A549 (cell line): ENCODE results near the gene EIF3A. TPM values are rescaled to one million over a fixed set of nuclear protein-coding genes. Genes with fewer than 3 reads are reported as not detected.

ENCODE experiments used
- ATAC-seq, 2 experiments: fragments of 200-7000 bp in 1 of 2; fragments of >200 bp in 1 of 2; cut with Nextera tagmentation in 1 of 2; cut with Tn5 transposase in 1 of 2; 3 replicates each; pipeline versions ENCODE4 v1.8.0 to v1.9.1; 2018 to 2020; ENCODE audit warnings: mild to moderate bottlenecking in 1 of 2, moderate library complexity in 1 of 2
- CTCF ChIA-PET: fragments of 300-600 bp; sonication (Branson Sonifier 250); formaldehyde crosslinking; extraction: SDS; loops from one replicate; lab custom pipeline; 2021; ENCODE audit warnings: antibody characterized with exemption, inconsistent platforms; lab: Yijun Ruan, JAX
- POLR2A ChIA-PET: fragments of 350-600 bp; formaldehyde crosslinking; extraction: SDS; loops from one replicate; lab custom pipeline; 2021; ENCODE audit warnings: antibody characterized with exemption, inconsistent platforms; lab: Yijun Ruan, JAX
- DNase-seq, 2 experiments: peaks; one replicate each; pipeline versions ENCODE4 v3.0.0 to v3.0.0-alpha.2; 2011 to 2016; ENCODE audit warnings: low read depth in 1 of 2, low spot score in 1 of 2
- FAIRE-seq: peaks from 2 replicates; lab custom pipeline; 2011; peaks lifted over from hg19 to GRCh38; lab: Jason Lieb, UNC
- H3K27ac ChIP-seq, 2 experiments: fragments of >200 bp; sonication (Bioruptor Twin); formaldehyde crosslinking; 3 replicates each; pipeline ENCODE4 v1.5.1; 2016 to 2017
- H3K4me1 ChIP-seq: fragments of >200 bp; sonication (Bioruptor Twin); formaldehyde crosslinking; 3 replicates; pipeline ENCODE4 v1.6.1; 2016
- H3K4me2 ChIP-seq: fragments of >200 bp; sonication (Bioruptor Twin); formaldehyde crosslinking; 3 replicates; pipeline ENCODE4 v1.6.1; 2016
- H3K4me3 ChIP-seq: fragments of >200 bp; sonication (Bioruptor Twin); formaldehyde crosslinking; 3 replicates; pipeline ENCODE4 v1.5.1; 2016
- H3K9me3 ChIP-seq: fragments of >200 bp; sonication (Bioruptor Twin); formaldehyde crosslinking; 3 replicates; pipeline ENCODE4 v1.6.1; 2016
- BHLHE40 ChIP-seq: IDR thresholded peaks from 2 replicates; pipeline ENCODE4 v1.6.1; 2012; ENCODE audit warnings: low read depth, low read length, inconsistent platforms
- CBX8 ChIP-seq: fragments of 200-600 bp; sonication (generic); IDR thresholded peaks from 2 replicates; pipeline ENCODE4 v1.6.1; 2016
- CHD4 ChIP-seq: fragments of 200-600 bp; sonication (generic); IDR thresholded peaks from 2 replicates; pipeline ENCODE4 v1.6.1; 2016; ENCODE audit warnings: antibody characterized with exemption, mild to moderate bottlenecking, borderline replicate concordance
- EHMT2 ChIP-seq: fragments of 200-600 bp; sonication (generic); IDR thresholded peaks from 2 replicates; pipeline ENCODE4 v1.6.1; 2016; ENCODE audit warnings: antibody characterized with exemption, low read depth, mild to moderate bottlenecking, moderate library complexity
- EP300 ChIP-seq, 2 experiments: fragments of >200 bp; sonication (Bioruptor Twin); formaldehyde crosslinking; IDR thresholded peaks; 2 replicates in 1 of 2; 3 replicates in 1 of 2; pipeline ENCODE4 v1.6.1; 2016 to 2017
- ESRRA ChIP-seq: fragments of 150-350 bp; IDR thresholded peaks from 2 replicates; pipeline ENCODE4 v1.6.1; 2014; ENCODE audit warnings: mild to moderate bottlenecking, low read length, borderline replicate concordance
- FOSB ChIP-seq: fragments of 250-450 bp; sonication (Bioruptor Pico); IDR thresholded peaks from 2 replicates; pipeline ENCODE4 v1.5.0; 2020; ENCODE audit warnings: mild to moderate bottlenecking, moderate library complexity
- HMGXB4 ChIP-seq: fragments of 250-450 bp; sonication (Bioruptor Pico); IDR thresholded peaks from 2 replicates; pipeline ENCODE4 v1.5.0; 2021; ENCODE audit warnings: mild to moderate bottlenecking, moderate library complexity, borderline replicate concordance
- HOXA7 ChIP-seq: fragments of 250-450 bp; sonication (Bioruptor Pico); IDR thresholded peaks from 2 replicates; pipeline ENCODE4 v1.5.0; 2020; ENCODE audit warnings: mild to moderate bottlenecking, moderate library complexity
- HOXB5 ChIP-seq: fragments of 250-450 bp; sonication (Bioruptor Pico); IDR thresholded peaks from 2 replicates; pipeline ENCODE4 v1.5.0; 2020; ENCODE audit warnings: mild to moderate bottlenecking, moderate library complexity
- JUNB ChIP-seq: fragments of >200 bp; sonication (Bioruptor Twin); formaldehyde crosslinking; IDR thresholded peaks from 2 replicates; pipeline ENCODE4 v1.6.1; 2016
- KDM1A ChIP-seq: fragments of 200-600 bp; sonication (generic); IDR thresholded peaks from 2 replicates; pipeline ENCODE4 v1.6.1; 2016; ENCODE audit warnings: low read depth, mild to moderate bottlenecking
- KDM5A ChIP-seq: fragments of 200-600 bp; sonication (generic); IDR thresholded peaks from 2 replicates; pipeline ENCODE4 v1.6.1; 2016; ENCODE audit warnings: antibody characterized with exemption, mild to moderate bottlenecking
- MAFK ChIP-seq: fragments of 450-650 bp; IDR thresholded peaks from 2 replicates; pipeline ENCODE4 v1.6.1; 2014; ENCODE audit not compliant: partially characterized antibody
- MAZ ChIP-seq: fragments of 150-350 bp; IDR thresholded peaks from 2 replicates; pipeline ENCODE4 v1.6.1; 2014; ENCODE audit warnings: antibody characterized with exemption, low read depth, low read length, borderline replicate concordance
- MYC ChIP-seq: IDR thresholded peaks from 2 replicates; pipeline ENCODE4 v1.6.1; 2012; ENCODE audit warnings: mild to moderate bottlenecking, inconsistent platforms, low read length, improper control_type of control experiment, borderline replicate concordance
- POLR2A ChIP-seq: IDR thresholded peaks from 2 replicates; pipeline ENCODE4 v1.6.1; 2012; ENCODE audit warnings: mild to moderate bottlenecking, low read length
- POLR2AphosphoS2 ChIP-seq: conservative IDR thresholded peaks from 2 replicates; pipeline ENCODE4 v1.6.1; 2012; ENCODE audit warnings: low read length, improper control_type of control experiment, inconsistent platforms
- REST ChIP-seq: fragments of 200-600 bp; sonication (generic); IDR thresholded peaks from 2 replicates; pipeline ENCODE4 v1.6.1; 2016; ENCODE audit warnings: antibody characterized with exemption, mild to moderate bottlenecking, moderate library complexity
- RNF2 ChIP-seq: fragments of 200-600 bp; sonication (generic); IDR thresholded peaks from 2 replicates; pipeline ENCODE4 v1.6.1; 2016; ENCODE audit warnings: low read depth, mild to moderate bottlenecking, antibody characterized with exemption, moderate library complexity, borderline replicate concordance
- SMC3 ChIP-seq: fragments of >200 bp; sonication (Bioruptor Twin); formaldehyde crosslinking; IDR thresholded peaks from 3 replicates; pipeline ENCODE4 v1.6.1; 2018; ENCODE audit warnings: inconsistent platforms
- TFCP2L1 ChIP-seq: fragments of 250-450 bp; sonication (Bioruptor Pico); IDR thresholded peaks from 2 replicates; pipeline ENCODE4 v1.5.0; 2021; ENCODE audit warnings: mild to moderate bottlenecking
- ZC3H11A ChIP-seq: fragments of 450-650 bp; IDR thresholded peaks from 2 replicates; pipeline ENCODE4 v1.6.1; 2014; ENCODE audit warnings: antibody characterized with exemption, mild to moderate bottlenecking
- ZFP36 ChIP-seq: fragments of 450-650 bp; IDR thresholded peaks from 2 replicates; pipeline ENCODE4 v1.6.1; 2014; ENCODE audit warnings: borderline replicate concordance; ENCODE audit not compliant: partially characterized antibody
- WGBS: methylation state at CpG from one replicate; pipeline ENCODE4 v1.1.6; 2017; ENCODE audit errors: missing lambda C conversion rate; 5-methylcytosine and 5-hydroxymethylcytosine counted together
- polyA plus RNA-seq, 4 experiments: library from polyadenylated mRNA; depleted of rRNA in 3 of 4; stranded (reverse); fragments of >200 nt; fragmentation: RNase III in 1 of 4; extraction: RNeasy Plus Mini Kit Qiagen cat#74134 plus additional on column Dnase treatment in 1 of 4; gene quantifications; 2 replicates in 3 of 4; 3 replicates in 1 of 4; pipeline ENCODE4 v1.2.3, GENCODE V29; 2011 to 2017

The EIF3A gene
- polyA plus RNA-seq, 2 of the 4 experiments (the other 2 are of a cell fraction), result 71.0 to 154 TPM

- TF ChIP-seq EHMT2 (no peak), ZFP36 (no peak), MYC (no peak), MAFK (no peak)
Observed at GRCh38 chr10:119022846-119023552, 57.6 kb downstream of the EIF3A start (continued).

GRCh38 chr10:119020627-119020946 is 60.0 kb downstream of the EIF3A start:
- Histone ChIP-seq H3K27ac (peak overlapping the region in 1 of 2 experiments; percentile 42; a peak in 1 of 6 replicates), H3K4me3 (no peak overlapping the region), H3K9me3 (no peaks in the 10 kb centered on the region), H3K4me2 (peak overlapping the region; percentile 47; the same call in 2 of the 3 replicates), H3K4me1 (peaks cover 30% of the 10 kb centered on the region)
- peak; percentile 23 to 26; a peak in 3 of 6 replicates for ATAC-seq
- 27% methylated on average over 2 of the region's 2 CpGs for WGBS
- CTCF ChIA-PET, result interaction anchor here (1.4 to 2.0 kb wide), 2 partner anchors 9 to 11 kb away, joined by 4 to 5 read pairs; partner anchors contain the start of gene NANOS1
- DNase-seq, result no peak
- POLR2A ChIA-PET, result no interaction called here
- no peak for FAIRE-seq
- TF ChIP-seq POLR2AphosphoS2 (no peak), RNF2 (no peak), JUNB (no peak), TFCP2L1 (CRISPR knock-in tag) (no peak), ZFP36 (no peak), EHMT2 (no peak), FOSB (CRISPR knock-in tag) (no peak), BHLHE40 (no peak), ZC3H11A (no peak), HOXB5 (CRISPR knock-in tag) (no peak), CBX8 (no peak), HOXA7 (CRISPR knock-in tag) (no peak), HMGXB4 (CRISPR knock-in tag) (no peak), REST (no peak), KDM1A (no peak), ESRRA (no peak)

DNA sequence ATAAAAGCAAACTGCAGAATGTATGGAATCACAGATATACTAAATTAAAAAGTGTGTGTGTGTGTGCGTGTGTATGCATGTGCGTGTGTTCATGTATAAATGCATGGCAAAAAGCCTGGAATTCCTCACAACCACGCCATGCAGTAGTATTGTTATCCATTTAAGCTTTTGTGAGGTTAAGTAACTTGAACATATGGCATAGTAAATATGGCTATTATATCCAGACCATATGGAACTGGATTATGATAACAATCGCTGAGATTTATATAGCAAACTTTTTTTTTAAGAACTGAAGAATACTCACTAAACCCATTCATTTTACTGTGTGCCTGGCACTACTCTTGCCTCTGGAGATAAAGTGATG is 73.4 kb downstream of the EIF3A start:
- H3K4me3 ChIP-seq, result no peak overlapping the region
- peak overlapping the region; percentile 49 to 72 for H3K27ac ChIP-seq
- FAIRE-seq, result no peak
- peak; percentile 47 to 49 for ATAC-seq
- WGBS, result 0% methylated on average over 4 of the region's 4 CpGs
- POLR2A ChIA-PET, result interaction anchor here (0.6 to 1.7 kb wide), 5 partner anchors 23 to 253 kb away, joined by 3 to 29 read pairs (median 5); partner anchors contain the start of genes CACUL1 and NANOS1
- no peak for TF ChIP-seq CHD4
- no peak for TF ChIP-seq SMC3
- TF ChIP-seq POLR2A, result no peak
- no peak for TF ChIP-seq MAZ
- TF ChIP-seq KDM1A, result no peak
- TF ChIP-seq KDM5A, result no peak
- 0 out of 5 replicates have a peak, but pooled peaks of 1 of the 2 experiments have one; percentile 6 for TF ChIP-seq EP300 (IDR thresholded peaks at IDR 0.05)
- CTCF ChIA-PET, result interaction anchor here (0.5 to 2.4 kb wide), 6 partner anchors 9 to 153 kb away, joined by 3 to 16 read pairs (median 4); partner anchors contain the start of gene NANOS1
- peaks cover 34% of the 10 kb centered on the region for H3K4me1 ChIP-seq
- DNase-seq, result no peak
- H3K4me2 ChIP-seq, result peak overlapping the region; percentile 72
- H3K9me3 ChIP-seq, result no peaks in the 10 kb centered on the region
